Spleen (tissue), 7 donors: ENCODE measurements around the gene NRDC.

Experiments
- POLR2A ChIP-seq, 3 donors: fragments of 450-650 bp; IDR thresholded peaks; one replicate each; pipeline ENCODE4 v1.5.1; 2017; ENCODE audit warnings: antibody characterized with exemption in 3 of 3, mild to moderate bottlenecking in 1 of 3
- TF ChIP-seq, protein P1 (sequence below), 11 experiments: fragments of 200-600 bp in 7 of 11; fragments of 450-650 bp in 4 of 11; sonication (generic) in 4 of 11; IDR thresholded peaks in 8 of 11; conservative IDR thresholded peaks in 3 of 11; 1 replicate in 7 of 11; 2 replicates in 4 of 11; pipeline versions ENCODE4 v1.4.0 to v1.8.0; 2016 to 2021; ENCODE audit warnings: antibody characterized with exemption in 11 of 11, inconsistent platforms in 4 of 11, mild to moderate bottlenecking in 1 of 11
- donor health status: DM: no; HTN: no; CAD: no; lungs with moderate emphysema.
- donor health status: DM: no; HTN: no; CAD: no.
- donor health status: DM: no; HTN: no; CAD: no.

- TF ChIP-seq, protein P1, sequence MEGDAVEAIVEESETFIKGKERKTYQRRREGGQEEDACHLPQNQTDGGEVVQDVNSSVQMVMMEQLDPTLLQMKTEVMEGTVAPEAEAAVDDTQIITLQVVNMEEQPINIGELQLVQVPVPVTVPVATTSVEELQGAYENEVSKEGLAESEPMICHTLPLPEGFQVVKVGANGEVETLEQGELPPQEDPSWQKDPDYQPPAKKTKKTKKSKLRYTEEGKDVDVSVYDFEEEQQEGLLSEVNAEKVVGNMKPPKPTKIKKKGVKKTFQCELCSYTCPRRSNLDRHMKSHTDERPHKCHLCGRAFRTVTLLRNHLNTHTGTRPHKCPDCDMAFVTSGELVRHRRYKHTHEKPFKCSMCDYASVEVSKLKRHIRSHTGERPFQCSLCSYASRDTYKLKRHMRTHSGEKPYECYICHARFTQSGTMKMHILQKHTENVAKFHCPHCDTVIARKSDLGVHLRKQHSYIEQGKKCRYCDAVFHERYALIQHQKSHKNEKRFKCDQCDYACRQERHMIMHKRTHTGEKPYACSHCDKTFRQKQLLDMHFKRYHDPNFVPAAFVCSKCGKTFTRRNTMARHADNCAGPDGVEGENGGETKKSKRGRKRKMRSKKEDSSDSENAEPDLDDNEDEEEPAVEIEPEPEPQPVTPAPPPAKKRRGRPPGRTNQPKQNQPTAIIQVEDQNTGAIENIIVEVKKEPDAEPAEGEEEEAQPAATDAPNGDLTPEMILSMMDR (IDR thresholded peaks at IDR 0.05 in 8 of 11, conservative IDR thresholded peaks at IDR 0.05 in 3 of 11), result no peak
- no peak for TF ChIP-seq POLR2A (IDR thresholded peaks at IDR 0.05)
Observed at GRCh38 chr1:51843948-51844347, 34.6 kb downstream of the NRDC start.
